GM23338 (cell line): ENCODE measurements around the gene BICC1. TPM values are rescaled to one million over a fixed set of nuclear protein-coding genes. Genes with fewer than 3 reads are reported as not detected.
A peak's percentile ranks its signal among the peaks of the same experiment; 100 is the strongest.

Experiments used
- ATAC-seq: fragments of 200-7000 bp; cut with Tn5 transposase; 3 replicates; pipeline ENCODE4 v1.9.1; 2020
- DNase-seq: peaks from one replicate; pipeline ENCODE4 v3.0.0-alpha.2; 2015; ENCODE audit warnings: low spot score
- H2AFZ ChIP-seq: fragments of 200-600 bp; sonication (generic); 2 replicates; pipeline ENCODE4 v1.8.0; 2016; ENCODE audit warnings: antibody characterized with exemption, mild to moderate bottlenecking, moderate library complexity
- H3F3A ChIP-seq: fragments of 200-600 bp; sonication (generic); replicated peaks from 2 replicates; pipeline ENCODE4 v1.8.0; 2017; ENCODE audit warnings: antibody characterized with exemption, mixed run types, low read depth
- H3K27ac ChIP-seq: fragments of 200-600 bp; sonication (generic); 2 replicates; pipeline ENCODE4 v1.6.1; 2016; ENCODE audit warnings: low read depth
- H3K27me3 ChIP-seq: fragments of 200-600 bp; sonication (generic); 2 replicates; pipeline ENCODE4 v1.8.0; 2016; ENCODE audit warnings: mild to moderate bottlenecking, mixed run types, moderate library complexity; ENCODE audit not compliant: insufficient read depth
- H3K36me3 ChIP-seq: fragments of 200-600 bp; sonication (generic); 2 replicates; pipeline ENCODE4 v1.8.0; 2016; ENCODE audit warnings: mild to moderate bottlenecking; ENCODE audit not compliant: insufficient read depth
- H3K4me1 ChIP-seq: fragments of 200-600 bp; sonication (generic); 2 replicates; pipeline ENCODE4 v1.8.0; 2016; ENCODE audit warnings: mild to moderate bottlenecking, moderate library complexity; ENCODE audit not compliant: insufficient read depth
- H3K4me2 ChIP-seq: fragments of 200-600 bp; sonication (generic); 2 replicates; pipeline ENCODE4 v1.7.1; 2017; ENCODE audit warnings: mixed run types
- H3K4me3 ChIP-seq: fragments of 200-600 bp; sonication (generic); 2 replicates; pipeline ENCODE4 v1.6.1; 2016; ENCODE audit warnings: mixed run types
- H3K79me2 ChIP-seq: fragments of 200-600 bp; sonication (generic); replicated peaks from 2 replicates; pipeline ENCODE4 v1.8.0; 2017; ENCODE audit warnings: mild to moderate bottlenecking; ENCODE audit not compliant: insufficient read depth
- H3K9me2 ChIP-seq: fragments of 200-600 bp; sonication (generic); 2 replicates; pipeline ENCODE4 v1.8.0; 2017; ENCODE audit not compliant: insufficient read depth
- H4K20me1 ChIP-seq: fragments of 200-600 bp; sonication (generic); replicated peaks from 2 replicates; pipeline ENCODE4 v1.8.0; 2017; ENCODE audit warnings: mild to moderate bottlenecking; ENCODE audit not compliant: insufficient read depth
- H3K27ac Mint-ChIP-seq: 2 replicates; pipeline ENCODE4 v1.8.0; 2020; ENCODE audit warnings: inconsistent platforms, mild to moderate bottlenecking, moderate library complexity, mixed read lengths
- H3K27me3 Mint-ChIP-seq: 3 replicates; pipeline ENCODE4 v1.8.0; 2022; ENCODE audit warnings: low read depth, mild to moderate bottlenecking, moderate library complexity, mixed read lengths, inconsistent platforms; ENCODE audit not compliant: insufficient read depth, poor library complexity
- H3K36me3 Mint-ChIP-seq: 3 replicates; pipeline ENCODE4 v1.8.0; 2021; ENCODE audit warnings: low read depth, mild to moderate bottlenecking, inconsistent platforms, moderate library complexity, mixed read lengths
- H3K4me1 Mint-ChIP-seq: 3 replicates; pipeline ENCODE4 v1.8.0; 2020; ENCODE audit warnings: mild to moderate bottlenecking, inconsistent platforms, mixed read lengths
- H3K4me3 Mint-ChIP-seq: 3 replicates; pipeline ENCODE4 v1.8.0; 2021; ENCODE audit warnings: moderate library complexity, mild to moderate bottlenecking, inconsistent platforms, mixed read lengths
- H3K9me3 Mint-ChIP-seq: 3 replicates; pipeline ENCODE4 v1.8.0; 2020; ENCODE audit warnings: moderate library complexity, mild to moderate bottlenecking, inconsistent platforms, mixed read lengths
- CREB1 ChIP-seq: fragments of 250-450 bp; sonication (Bioruptor Pico); IDR thresholded peaks from 2 replicates; pipeline ENCODE4 v1.5.0; 2020; ENCODE audit warnings: low read depth, mild to moderate bottlenecking, moderate library complexity
- ETS1 ChIP-seq: IDR thresholded peaks from 2 replicates; pipeline ENCODE4 v1.6.1; 2016; ENCODE audit warnings: antibody characterized with exemption
- EZH2 ChIP-seq: fragments of 200-600 bp; sonication (generic); IDR thresholded peaks from one replicate; pipeline ENCODE4 v1.8.0; 2017; ENCODE audit warnings: antibody characterized with exemption, mild to moderate bottlenecking, low read depth; ENCODE audit not compliant: unreplicated experiment
- EZH2phosphoT487 ChIP-seq: fragments of 200-600 bp; sonication (generic); IDR thresholded peaks from one replicate; pipeline ENCODE4 v1.8.1; 2018; ENCODE audit warnings: antibody characterized with exemption; ENCODE audit not compliant: unreplicated experiment
- JUNB ChIP-seq: IDR thresholded peaks from one replicate; pipeline ENCODE4 v1.6.1; 2016; ENCODE audit warnings: antibody characterized with exemption; ENCODE audit not compliant: unreplicated experiment
- POLR2AphosphoS5 ChIP-seq: IDR thresholded peaks from 2 replicates; pipeline ENCODE4 v1.6.1; 2016; ENCODE audit warnings: antibody characterized with exemption, low read depth
- ZNF114 ChIP-seq: fragments of 250-450 bp; sonication (Bioruptor Pico); IDR thresholded peaks from 2 replicates; pipeline ENCODE4 v1.5.0; 2020; ENCODE audit warnings: mild to moderate bottlenecking, moderate library complexity
- ZNF331 ChIP-seq: fragments of 250-450 bp; sonication (Bioruptor Pico); IDR thresholded peaks from 2 replicates; pipeline ENCODE4 v1.5.0; 2020; ENCODE audit warnings: low read depth, mild to moderate bottlenecking, moderate library complexity
- polyA plus RNA-seq: library from polyadenylated mRNA; unstranded; fragments of >200 nt; fragmentation: Nextera tagmentation; extraction: Ambion mirVana; gene quantifications from 2 replicates; pipeline ENCODE4 v1.2.1, GENCODE V29; 2016
- total RNA-seq: library from RNA; depleted of rRNA; stranded (reverse); fragments of >200 nt; shearing (Covaris generic); gene quantifications from 2 replicates; pipeline ENCODE4 v1.2.3, GENCODE V29; 2014
- TF ChIP-seq, protein P1 (sequence below), 2 experiments: fragments of 200-600 bp in 1 of 2; sonication (generic) in 1 of 2; conservative IDR thresholded peaks; 2 replicates each; pipeline versions ENCODE4 v1.5.1 to v1.6.1; 2016 to 2017; ENCODE audit warnings: antibody characterized with exemption in 2 of 2, low read depth in 2 of 2, mild to moderate bottlenecking in 2 of 2, moderate library complexity in 1 of 2

Gene BICC1
- total and polyA plus RNA-seq, 2 experiments from 2014 or later: 1.3 to 2.2 TPM

GRCh38 chr10:58512491-58513187 lies at the start of gene BICC1 (continued):
- TF ChIP-seq ETS1 (no peak), JUNB (no peak), EZH2 (no peak)

DNA sequence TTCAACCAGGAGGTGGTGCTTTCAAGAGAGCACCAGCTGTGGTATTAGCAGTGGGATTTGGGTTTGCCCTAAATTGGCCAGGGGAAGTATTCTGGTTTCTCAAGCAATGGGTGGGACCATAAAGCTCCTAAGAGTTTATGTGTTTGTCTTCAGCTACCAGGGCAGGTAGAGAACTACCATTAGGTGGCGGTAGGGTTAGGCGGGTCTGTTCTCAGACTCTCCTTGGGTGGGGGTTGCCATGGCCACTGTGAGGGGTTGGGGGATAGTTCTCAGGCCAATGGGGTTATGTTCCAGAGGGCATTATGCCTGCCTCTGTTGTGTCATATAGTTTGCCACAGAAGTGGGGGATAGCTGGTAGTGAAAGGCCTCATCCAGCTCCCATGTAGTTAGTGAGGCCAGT lies 47.7 kb upstream of the BICC1 start:
- Histone ChIP-seq H3K9me2 (no peaks in the 10 kb centered on the region), H3K4me3 (no peak overlapping the region), H3K4me2 (no peak overlapping the region), H4K20me1 (no peaks in the 10 kb centered on the region), H3F3A (no peaks in the 10 kb centered on the region), H3K79me2 (no peaks in the 10 kb centered on the region), H3K36me3 (no peaks in the 10 kb centered on the region), H3K4me1 (no peaks in the 10 kb centered on the region), H2AFZ (peak overlapping the region; percentile 81), H3K27ac (no peak overlapping the region), H3K27me3 (no peaks in the 10 kb centered on the region)
- TF ChIP-seq EZH2phosphoT487: no peak
- TF ChIP-seq, protein P1, sequence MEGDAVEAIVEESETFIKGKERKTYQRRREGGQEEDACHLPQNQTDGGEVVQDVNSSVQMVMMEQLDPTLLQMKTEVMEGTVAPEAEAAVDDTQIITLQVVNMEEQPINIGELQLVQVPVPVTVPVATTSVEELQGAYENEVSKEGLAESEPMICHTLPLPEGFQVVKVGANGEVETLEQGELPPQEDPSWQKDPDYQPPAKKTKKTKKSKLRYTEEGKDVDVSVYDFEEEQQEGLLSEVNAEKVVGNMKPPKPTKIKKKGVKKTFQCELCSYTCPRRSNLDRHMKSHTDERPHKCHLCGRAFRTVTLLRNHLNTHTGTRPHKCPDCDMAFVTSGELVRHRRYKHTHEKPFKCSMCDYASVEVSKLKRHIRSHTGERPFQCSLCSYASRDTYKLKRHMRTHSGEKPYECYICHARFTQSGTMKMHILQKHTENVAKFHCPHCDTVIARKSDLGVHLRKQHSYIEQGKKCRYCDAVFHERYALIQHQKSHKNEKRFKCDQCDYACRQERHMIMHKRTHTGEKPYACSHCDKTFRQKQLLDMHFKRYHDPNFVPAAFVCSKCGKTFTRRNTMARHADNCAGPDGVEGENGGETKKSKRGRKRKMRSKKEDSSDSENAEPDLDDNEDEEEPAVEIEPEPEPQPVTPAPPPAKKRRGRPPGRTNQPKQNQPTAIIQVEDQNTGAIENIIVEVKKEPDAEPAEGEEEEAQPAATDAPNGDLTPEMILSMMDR (conservative IDR thresholded peaks at IDR 0.05; ENCODE audit: low read depth in 2 of 2): peak; percentile 51 to 71
- Mint-ChIP-seq H3K36me3 (peaks cover 5% of the 10 kb centered on the region), H3K9me3 (peaks cover 12% of the 10 kb centered on the region), H3K4me1 (no peaks in the 10 kb centered on the region), H3K27me3 (peaks cover 6% of the 10 kb centered on the region), H3K27ac (no peak overlapping the region), H3K4me3 (no peak overlapping the region)
- DNase-seq: peak; percentile 67
- ATAC-seq: peak; percentile 86

DNA sequence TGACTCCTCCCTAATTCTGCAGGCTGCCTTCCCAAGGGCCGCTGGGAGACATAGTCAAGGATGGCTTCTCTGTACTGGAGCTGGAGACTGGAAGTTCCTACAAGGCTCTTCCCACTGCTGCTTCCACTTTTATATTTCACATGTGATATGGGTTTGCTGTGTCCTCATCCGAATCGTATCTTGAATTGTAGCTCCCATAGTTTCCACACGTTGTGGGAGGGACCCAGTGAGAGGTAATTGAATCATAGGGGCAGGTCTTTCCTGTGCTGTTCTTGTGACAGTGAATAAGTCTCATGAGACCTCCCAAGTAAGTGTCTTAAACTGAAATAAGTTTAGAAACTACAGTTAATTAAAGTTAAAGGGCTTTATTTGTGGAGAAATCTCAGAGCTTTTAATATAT lies 47.0 kb upstream of the BICC1 start:
- no peak for ATAC-seq
- TF ChIP-seq ETS1 (no peak), JUNB (no peak), ZNF331 (CRISPR knock-in tag) (no peak), POLR2AphosphoS5 (no peak), ZNF114 (no peak), CREB1 (CRISPR knock-in tag) (no peak)

More for the DNA sequence above, 47.0 kb upstream of the BICC1 start:
- DNase-seq: no peak
- no peak overlapping the region for H3K4me2 ChIP-seq
- Mint-ChIP-seq H3K27me3 (peaks cover 6% of the 10 kb centered on the region), H3K36me3 (peaks cover 5% of the 10 kb centered on the region), H3K27ac (no peak overlapping the region), H3K9me3 (peaks cover 12% of the 10 kb centered on the region), H3K4me1 (no peaks in the 10 kb centered on the region), H3K4me3 (no peak overlapping the region)
- H3K36me3 ChIP-seq: no peaks in the 10 kb centered on the region
- H3F3A ChIP-seq: no peaks in the 10 kb centered on the region
- H3K4me3 ChIP-seq: no peak overlapping the region
- peak overlapping the region; percentile 81 for H2AFZ ChIP-seq
- H4K20me1 ChIP-seq: no peaks in the 10 kb centered on the region
- no peaks in the 10 kb centered on the region for H3K9me2 ChIP-seq
- no peak overlapping the region for H3K27ac ChIP-seq
- no peaks in the 10 kb centered on the region for H3K79me2 ChIP-seq
- no peaks in the 10 kb centered on the region for H3K4me1 ChIP-seq
- H3K27me3 ChIP-seq: no peaks in the 10 kb centered on the region
